GM12801 (cell line): ENCODE measurements around the gene DCAKD.

Experiments
- CTCF ChIP-seq: IDR thresholded peaks from one replicate; pipeline ENCODE4 v1.5.1; 2011; ENCODE audit warnings: control low read depth; ENCODE audit not compliant: insufficient read length; ENCODE audit errors: extremely low read depth

DCAKD gene

GRCh38 chr17:45016823-45017222, 34.6 kb downstream of the DCAKD start:
- no peak for TF ChIP-seq CTCF

GRCh38 chr17:45016237-45016636, 35.2 kb downstream of the DCAKD start:
- TF ChIP-seq CTCF = no peak

- no peak for TF ChIP-seq CTCF
Measured at GRCh38 chr17:45013021-45013997, 38.1 kb downstream of the DCAKD start.

GRCh38 chr17:45011767-45012166, 39.7 kb downstream of the DCAKD start:
- TF ChIP-seq CTCF = no peak

- TF ChIP-seq CTCF = no peak
Measured at GRCh38 chr17:45009676-45010467, 41.6 kb downstream of the DCAKD start.

GRCh38 chr17:45008216-45008615, 43.2 kb downstream of the DCAKD start:
- no peak for TF ChIP-seq CTCF

- no peak for TF ChIP-seq CTCF
Measured at GRCh38 chr17:45006927-45007461, 44.4 kb downstream of the DCAKD start.
